HUES64 (cell line): Measurements from ENCODE around the gene SLC30A4. TPM values are rescaled to one million over a fixed set of nuclear protein-coding genes. Genes with fewer than 3 reads are reported as not detected.
A peak's percentile ranks its signal among the peaks of the same experiment; 100 is the strongest.

Experiments used
- H3K27ac ChIP-seq: 2 replicates; pipeline ENCODE4 v1.7.0; 2013; ENCODE audit warnings: low read depth, low read length, inconsistent platforms
- H3K27me3 ChIP-seq: 2 replicates; pipeline ENCODE4 v1.6.1; 2013; ENCODE audit warnings: mild to moderate bottlenecking, low read length; ENCODE audit not compliant: insufficient read depth
- H3K36me3 ChIP-seq: 2 replicates; pipeline ENCODE4 v1.6.1; 2013; ENCODE audit warnings: mild to moderate bottlenecking, low read length; ENCODE audit not compliant: insufficient read depth
- H3K4me1 ChIP-seq: 2 replicates; pipeline ENCODE4 v1.6.1; 2013; ENCODE audit warnings: mild to moderate bottlenecking, low read length, moderate library complexity; ENCODE audit not compliant: insufficient read depth
- H3K4me3 ChIP-seq: 2 replicates; pipeline ENCODE4 v1.5.1; 2013; ENCODE audit warnings: mild to moderate bottlenecking, low read length, moderate library complexity
- H3K9ac ChIP-seq: 2 replicates; pipeline ENCODE4 v1.6.1; 2013; ENCODE audit warnings: mild to moderate bottlenecking, low read depth, low read length
- H3K9me3 ChIP-seq: 2 replicates; pipeline ENCODE4 v1.6.1; 2013; ENCODE audit warnings: low read depth, low read length; ENCODE audit not compliant: insufficient read depth
- WGBS: fragments of 150-250, 120-280 bp; methylation state at CpG from one replicate; pipeline ENCODE4 v1.1.7; 2013; ENCODE audit warnings: missing lambda C conversion rate; 5-methylcytosine and 5-hydroxymethylcytosine counted together
- polyA plus RNA-seq, 2 experiments: library from polyadenylated mRNA; stranded (reverse); fragments of 50-300 nt; gene quantifications; one replicate each; pipeline ENCODE4 v1.2.3, GENCODE V29; 2013

SLC30A4 gene
- 0.15 TPM for polyA plus RNA-seq (2013, experiment 1 of 2)
- polyA plus RNA-seq (2013, experiment 2 of 2) = 0.25 TPM

GRCh38 chr15:45522328-45523165, at the start of gene SLC30A4:
Gene SLC30A4, minus strand, starts transcription at chr15:45522755. Its CDS starts 401 bp downstream, at chr15:45522354.
- H3K9ac ChIP-seq = 0 out of 2 replicates have a peak within 1 kb of the TSS, but pooled peaks have one; percentile 3
- WGBS = under 1% methylated on average over 106 of the region's 106 CpGs

DNA sequence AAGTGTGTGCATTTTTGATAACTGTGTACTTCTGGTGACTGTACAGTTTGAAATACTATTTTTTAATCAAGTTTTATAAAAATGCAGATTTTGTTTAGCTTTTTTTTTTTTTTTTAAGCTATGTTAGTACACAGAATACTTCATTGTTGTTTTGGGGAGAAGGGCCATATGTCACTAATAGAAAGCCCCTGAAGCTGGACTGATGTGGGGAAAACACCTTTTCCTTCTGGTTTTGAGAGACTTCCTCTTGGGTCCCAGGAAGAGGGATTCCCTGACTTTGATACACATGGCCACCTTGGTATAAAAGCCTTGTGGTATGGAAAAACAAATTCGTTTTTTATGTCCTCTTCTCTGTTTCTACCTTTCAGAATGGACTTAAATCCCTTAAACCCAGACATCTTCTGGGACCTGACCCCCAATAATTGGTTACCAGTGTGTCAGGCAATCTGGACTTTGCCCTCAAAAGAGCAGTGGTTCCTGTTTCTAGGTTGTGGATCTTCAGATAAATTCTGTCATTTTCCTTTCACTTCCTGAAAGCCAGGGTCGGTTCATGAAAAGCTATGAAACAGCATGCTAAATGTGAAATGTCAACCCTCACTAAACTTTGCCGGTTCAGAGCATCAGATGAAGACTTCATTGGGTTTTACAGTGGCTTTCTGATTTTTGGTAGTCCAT, 33.5 kb upstream of the SLC30A4 start:
- H3K27me3 ChIP-seq = peaks cover 29% of the 10 kb centered on the region
- 72% methylated on average over 3 of the region's 3 CpGs for WGBS

More at GRCh38 chr15:45522328-45523165, at the start of gene SLC30A4:
- H3K27ac ChIP-seq = no peak within 1 kb of the TSS
- H3K36me3 ChIP-seq = no peaks in the 10 kb centered on the region
- H3K9me3 ChIP-seq = no peaks in the 10 kb centered on the region
- peaks cover 90% of the 10 kb centered on the region for H3K27me3 ChIP-seq
- peaks cover 3% of the 10 kb centered on the region; the same call in 1 of the 2 replicates for H3K4me1 ChIP-seq
- peak within 1 kb of the TSS; percentile 55 for H3K4me3 ChIP-seq

DNA sequence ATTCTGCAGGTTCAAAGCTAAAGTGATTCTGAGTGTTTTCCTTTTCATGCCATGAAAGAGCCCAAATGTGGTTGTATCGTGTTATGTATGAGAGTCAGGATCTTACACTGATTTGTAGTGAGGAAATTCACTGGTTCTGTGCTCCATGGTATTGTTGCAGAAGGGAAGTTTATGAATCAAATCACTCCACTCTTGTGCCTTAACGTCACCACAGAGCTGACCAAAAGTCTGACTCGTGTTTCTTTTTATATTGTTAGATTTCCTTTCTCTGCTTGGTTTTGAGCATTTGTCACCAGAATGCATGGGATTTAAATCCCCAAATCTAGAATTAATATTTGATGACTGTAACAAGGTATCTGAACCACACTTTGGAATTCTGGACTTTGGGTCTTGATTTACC, 29.1 kb upstream of the SLC30A4 start:
- Histone ChIP-seq H3K9me3 (no peaks in the 10 kb centered on the region), H3K36me3 (no peaks in the 10 kb centered on the region), H3K4me3 (no peak overlapping the region), H3K27me3 (peaks cover 15% of the 10 kb centered on the region), H3K27ac (no peak overlapping the region), H3K4me1 (no peaks in the 10 kb centered on the region), H3K9ac (no peak overlapping the region)
- 95% methylated on average over 3 of the region's 3 CpGs for WGBS

More for the DNA sequence above, 33.5 kb upstream of the SLC30A4 start:
- no peaks in the 10 kb centered on the region for H3K36me3 ChIP-seq
- H3K9ac ChIP-seq = no peak overlapping the region
- H3K27ac ChIP-seq = no peak overlapping the region
- no peaks in the 10 kb centered on the region for H3K4me1 ChIP-seq
- H3K9me3 ChIP-seq = no peaks in the 10 kb centered on the region
- no peak overlapping the region for H3K4me3 ChIP-seq

- Histone ChIP-seq H3K4me1 (no peaks in the 10 kb centered on the region), H3K9ac (no peak overlapping the region), H3K4me3 (no peak overlapping the region), H3K27ac (no peak overlapping the region), H3K27me3 (peaks cover 5% of the 10 kb centered on the region), H3K36me3 (no peaks in the 10 kb centered on the region), H3K9me3 (no peaks in the 10 kb centered on the region)
- 91% methylated on average over 2 of the region's 3 CpGs for WGBS
Measured at GRCh38 chr15:45550436-45550835, 27.9 kb upstream of the SLC30A4 start.

DNA sequence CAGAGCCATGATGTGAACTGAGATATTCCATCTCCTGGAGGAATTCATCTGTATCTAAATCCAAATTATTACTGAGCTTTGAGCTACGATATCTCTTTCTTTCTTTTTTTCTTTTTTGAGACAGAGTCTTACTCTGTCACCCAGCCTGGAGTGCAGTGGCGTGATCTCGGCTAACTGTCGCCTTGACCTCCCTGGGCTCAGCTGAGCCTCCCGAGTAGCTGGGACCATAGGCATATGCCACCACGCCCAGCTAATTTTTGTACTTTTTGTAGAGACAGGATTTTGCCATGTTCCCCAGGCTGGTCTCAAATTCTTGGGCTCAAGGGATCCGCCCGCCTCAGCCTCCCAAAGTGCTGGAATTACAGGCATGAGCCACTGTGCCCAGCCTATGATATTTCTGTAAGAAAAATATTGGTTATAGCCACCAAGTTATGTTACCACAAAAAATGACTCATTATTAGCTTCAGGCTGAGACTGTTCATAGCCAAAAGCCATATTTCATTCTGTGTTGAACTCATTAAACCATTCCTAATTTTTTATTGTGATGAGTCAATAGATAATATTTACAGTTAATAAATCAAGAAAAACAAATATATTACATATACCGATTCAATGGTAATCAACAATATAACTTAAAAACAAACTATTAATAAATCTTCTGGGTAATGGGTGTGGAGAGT, 27.1 kb upstream of the SLC30A4 start:
- no peak overlapping the region for H3K4me3 ChIP-seq
- no peak overlapping the region for H3K27ac ChIP-seq
- H3K36me3 ChIP-seq = no peaks in the 10 kb centered on the region
- H3K9ac ChIP-seq = no peak overlapping the region
- H3K9me3 ChIP-seq = no peaks in the 10 kb centered on the region
- WGBS = 96% methylated on average over 8 of the region's 9 CpGs
- H3K4me1 ChIP-seq = no peaks in the 10 kb centered on the region
- no peaks in the 10 kb centered on the region; the same call in 1 of the 2 replicates for H3K27me3 ChIP-seq

GRCh38 chr15:45548753-45549520, 26.4 kb upstream of the SLC30A4 start:
- Histone ChIP-seq H3K36me3 (no peaks in the 10 kb centered on the region), H3K4me1 (no peaks in the 10 kb centered on the region), H3K27me3 (no peaks in the 10 kb centered on the region; the same call in 1 of the 2 replicates), H3K27ac (no peak overlapping the region), H3K4me3 (no peak overlapping the region), H3K9ac (no peak overlapping the region), H3K9me3 (no peaks in the 10 kb centered on the region)
- 91% methylated on average over 17 of the region's 17 CpGs for WGBS

GRCh38 chr15:45546789-45547188, 24.2 kb upstream of the SLC30A4 start:
- WGBS = 95% methylated on average over 7 of the region's 7 CpGs
- H3K4me1 ChIP-seq = no peaks in the 10 kb centered on the region
- H3K27ac ChIP-seq = no peak overlapping the region
- no peak overlapping the region for H3K4me3 ChIP-seq
- H3K9me3 ChIP-seq = no peaks in the 10 kb centered on the region
- no peak overlapping the region for H3K9ac ChIP-seq
- no peaks in the 10 kb centered on the region; the same call in 1 of the 2 replicates for H3K27me3 ChIP-seq
- H3K36me3 ChIP-seq = no peaks in the 10 kb centered on the region

GRCh38 chr15:45544266-45545023, 21.9 kb upstream of the SLC30A4 start:
- no peaks in the 10 kb centered on the region for H3K36me3 ChIP-seq
- H3K27me3 ChIP-seq = no peaks in the 10 kb centered on the region
- no peak overlapping the region for H3K27ac ChIP-seq
- no peak overlapping the region for H3K9ac ChIP-seq
- H3K4me1 ChIP-seq = no peaks in the 10 kb centered on the region
- no peaks in the 10 kb centered on the region for H3K9me3 ChIP-seq
- 93% methylated on average over 4 of the region's 4 CpGs for WGBS
- H3K4me3 ChIP-seq = no peak overlapping the region

GRCh38 chr15:45543051-45543450, 20.5 kb upstream of the SLC30A4 start:
- 96% methylated on average over 2 of the region's 3 CpGs for WGBS
- H3K4me1 ChIP-seq = no peaks in the 10 kb centered on the region
- no peaks in the 10 kb centered on the region for H3K27me3 ChIP-seq
- H3K36me3 ChIP-seq = no peaks in the 10 kb centered on the region
- H3K9me3 ChIP-seq = no peaks in the 10 kb centered on the region
- no peak overlapping the region for H3K4me3 ChIP-seq
- H3K9ac ChIP-seq = no peak overlapping the region
- H3K27ac ChIP-seq = no peak overlapping the region

DNA sequence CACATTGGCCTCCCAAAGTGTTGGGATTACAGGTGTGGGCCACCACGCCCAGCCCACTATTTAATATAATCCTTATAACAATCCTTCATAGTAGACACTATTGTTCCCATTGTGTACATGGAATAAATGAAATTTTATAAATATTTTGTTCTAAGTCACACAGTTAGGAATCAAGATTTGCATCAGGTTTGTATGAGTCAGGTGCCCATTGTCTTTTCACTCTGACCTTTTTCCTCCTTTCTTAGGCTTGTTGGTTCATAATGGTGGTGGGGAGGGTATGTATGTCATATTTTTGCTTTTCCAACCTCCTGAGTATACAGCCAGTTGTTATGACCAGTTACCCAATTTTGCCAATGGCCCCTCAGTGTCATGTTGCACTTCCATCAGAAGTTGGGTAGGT, 18.0 kb upstream of the SLC30A4 start:
- Histone ChIP-seq H3K9me3 (no peaks in the 10 kb centered on the region), H3K4me3 (no peak overlapping the region), H3K27ac (no peak overlapping the region), H3K9ac (no peak overlapping the region), H3K27me3 (no peaks in the 10 kb centered on the region), H3K4me1 (peaks cover 3% of the 10 kb centered on the region; the same call in 1 of the 2 replicates), H3K36me3 (no peaks in the 10 kb centered on the region)
- WGBS = no CpG with 5 or more reads among the region's 1 CpG
